GM23248 (cell line): Measurements from ENCODE around the gene CMC2.

Experiments used
- EZH2 ChIP-seq: fragments of 200-600 bp; sonication (generic); IDR thresholded peaks from 2 replicates; pipeline ENCODE4 v1.6.1; 2018; ENCODE audit warnings: antibody characterized with exemption, mild to moderate bottlenecking; ENCODE audit not compliant: insufficient read depth, poor library complexity, severe bottlenecking
- EZH2phosphoT487 ChIP-seq: fragments of 200-600 bp; sonication (generic); IDR thresholded peaks from 2 replicates; pipeline ENCODE4 v1.6.1; 2018; ENCODE audit warnings: antibody characterized with exemption, moderate library complexity, mild to moderate bottlenecking, low read depth; ENCODE audit not compliant: insufficient read depth

GRCh38 chr16:81012974-81013373 lies 6.3 kb upstream of the CMC2 start:
- TF ChIP-seq EZH2phosphoT487 (no peak), EZH2 (no peak)
